Parathyroid adenoma (tissue), 2 donors: Measurements from ENCODE around the gene AP1G1.

ENCODE experiments used
- H2AFZ ChIP-seq: fragments of 300-600 bp; sonication (generic); one replicate; pipeline ENCODE4 v1.7.0; 2017; ENCODE audit warnings: antibody characterized with exemption, mild to moderate bottlenecking
- H3K27ac ChIP-seq: fragments of 300-600 bp; sonication (generic); one replicate; pipeline ENCODE4 v1.7.0; 2017
- H3K27me3 ChIP-seq: fragments of 300-600 bp; sonication (generic); one replicate; pipeline ENCODE4 v1.7.0; 2017; ENCODE audit warnings: low read length; ENCODE audit not compliant: control insufficient read depth, insufficient read depth
- H3K36me3 ChIP-seq: fragments of 300-600 bp; sonication (generic); one replicate; pipeline ENCODE4 v1.7.0; 2017; ENCODE audit warnings: low read length; ENCODE audit not compliant: control insufficient read depth, insufficient read depth
- H3K4me1 ChIP-seq: fragments of 300-600 bp; sonication (generic); one replicate; pipeline ENCODE4 v1.7.0; 2017; ENCODE audit warnings: control low read depth
- H3K4me2 ChIP-seq: fragments of 300-600 bp; sonication (generic); one replicate; pipeline ENCODE4 v1.7.0; 2017; ENCODE audit warnings: low read length
- H3K4me3 ChIP-seq: fragments of 300-600 bp; sonication (generic); one replicate; pipeline ENCODE4 v1.7.0; 2017; ENCODE audit warnings: low read depth, low read length
- H3K79me2 ChIP-seq: fragments of 300-600 bp; sonication (generic); one replicate; pipeline ENCODE4 v1.7.0; 2017; ENCODE audit warnings: control low read depth
- H3K9ac ChIP-seq: fragments of 300-600 bp; sonication (generic); one replicate; pipeline ENCODE4 v1.7.0; 2017; ENCODE audit warnings: mild to moderate bottlenecking
- H3K9me3 ChIP-seq: fragments of 300-600 bp; sonication (generic); one replicate; pipeline ENCODE4 v1.7.0; 2017; ENCODE audit warnings: low read length; ENCODE audit not compliant: control insufficient read depth
- TF ChIP-seq, protein P1 (sequence below): fragments of 300-600 bp; sonication (generic); IDR thresholded peaks from one replicate; pipeline ENCODE4 v1.7.0; 2017; ENCODE audit warnings: antibody characterized with exemption, mild to moderate bottlenecking
- donor health status: primary hyperparathyroidism.

AP1G1 gene

DNA sequence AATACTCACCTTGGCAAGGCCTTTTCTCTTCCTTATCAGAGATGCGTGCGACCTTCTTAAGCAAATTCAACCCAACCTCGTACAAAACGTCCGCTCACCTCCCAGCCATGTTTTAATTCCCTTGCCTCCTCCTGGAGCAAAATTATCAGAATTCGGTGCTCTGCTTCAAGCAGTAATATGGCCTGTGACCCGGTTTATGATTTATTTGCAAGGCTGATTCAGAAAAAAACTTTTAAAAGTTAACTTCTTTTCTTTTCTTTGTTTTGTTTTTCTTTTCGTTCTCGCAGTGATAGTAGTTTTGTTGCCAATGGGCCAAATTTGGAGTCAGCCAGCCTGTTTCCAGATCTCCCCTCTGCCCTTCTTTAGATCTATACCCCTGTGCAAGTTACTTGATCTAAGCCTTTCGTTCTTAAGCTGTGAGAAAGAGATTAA lies 84.3 kb downstream of the AP1G1 start, which contains the start of gene PHLPP2:
Gene PHLPP2 (minus strand): TSS at position 382 of the 432 bp plus-strand sequence. CDS start 9,906 bp downstream, outside the sequence.
- H3K27me3 ChIP-seq, result no peaks in the 10 kb centered on the region
- H3K4me1 ChIP-seq, result peaks cover 6% of the 10 kb centered on the region
- no peak within 1 kb of the TSS for H3K9ac ChIP-seq
- peak within 1 kb of the TSS; percentile 56 for H3K4me2 ChIP-seq
- H3K9me3 ChIP-seq, result no peaks in the 10 kb centered on the region
- peak within 1 kb of the TSS; percentile 86 for H2AFZ ChIP-seq
- peaks cover 11% of the 10 kb centered on the region for H3K79me2 ChIP-seq
- no peaks in the 10 kb centered on the region for H3K36me3 ChIP-seq
- H3K4me3 ChIP-seq, result peak within 1 kb of the TSS; percentile 49
- H3K27ac ChIP-seq, result peak within 1 kb of the TSS; percentile 63
- TF ChIP-seq, protein P1, sequence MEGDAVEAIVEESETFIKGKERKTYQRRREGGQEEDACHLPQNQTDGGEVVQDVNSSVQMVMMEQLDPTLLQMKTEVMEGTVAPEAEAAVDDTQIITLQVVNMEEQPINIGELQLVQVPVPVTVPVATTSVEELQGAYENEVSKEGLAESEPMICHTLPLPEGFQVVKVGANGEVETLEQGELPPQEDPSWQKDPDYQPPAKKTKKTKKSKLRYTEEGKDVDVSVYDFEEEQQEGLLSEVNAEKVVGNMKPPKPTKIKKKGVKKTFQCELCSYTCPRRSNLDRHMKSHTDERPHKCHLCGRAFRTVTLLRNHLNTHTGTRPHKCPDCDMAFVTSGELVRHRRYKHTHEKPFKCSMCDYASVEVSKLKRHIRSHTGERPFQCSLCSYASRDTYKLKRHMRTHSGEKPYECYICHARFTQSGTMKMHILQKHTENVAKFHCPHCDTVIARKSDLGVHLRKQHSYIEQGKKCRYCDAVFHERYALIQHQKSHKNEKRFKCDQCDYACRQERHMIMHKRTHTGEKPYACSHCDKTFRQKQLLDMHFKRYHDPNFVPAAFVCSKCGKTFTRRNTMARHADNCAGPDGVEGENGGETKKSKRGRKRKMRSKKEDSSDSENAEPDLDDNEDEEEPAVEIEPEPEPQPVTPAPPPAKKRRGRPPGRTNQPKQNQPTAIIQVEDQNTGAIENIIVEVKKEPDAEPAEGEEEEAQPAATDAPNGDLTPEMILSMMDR, result no peak

DNA sequence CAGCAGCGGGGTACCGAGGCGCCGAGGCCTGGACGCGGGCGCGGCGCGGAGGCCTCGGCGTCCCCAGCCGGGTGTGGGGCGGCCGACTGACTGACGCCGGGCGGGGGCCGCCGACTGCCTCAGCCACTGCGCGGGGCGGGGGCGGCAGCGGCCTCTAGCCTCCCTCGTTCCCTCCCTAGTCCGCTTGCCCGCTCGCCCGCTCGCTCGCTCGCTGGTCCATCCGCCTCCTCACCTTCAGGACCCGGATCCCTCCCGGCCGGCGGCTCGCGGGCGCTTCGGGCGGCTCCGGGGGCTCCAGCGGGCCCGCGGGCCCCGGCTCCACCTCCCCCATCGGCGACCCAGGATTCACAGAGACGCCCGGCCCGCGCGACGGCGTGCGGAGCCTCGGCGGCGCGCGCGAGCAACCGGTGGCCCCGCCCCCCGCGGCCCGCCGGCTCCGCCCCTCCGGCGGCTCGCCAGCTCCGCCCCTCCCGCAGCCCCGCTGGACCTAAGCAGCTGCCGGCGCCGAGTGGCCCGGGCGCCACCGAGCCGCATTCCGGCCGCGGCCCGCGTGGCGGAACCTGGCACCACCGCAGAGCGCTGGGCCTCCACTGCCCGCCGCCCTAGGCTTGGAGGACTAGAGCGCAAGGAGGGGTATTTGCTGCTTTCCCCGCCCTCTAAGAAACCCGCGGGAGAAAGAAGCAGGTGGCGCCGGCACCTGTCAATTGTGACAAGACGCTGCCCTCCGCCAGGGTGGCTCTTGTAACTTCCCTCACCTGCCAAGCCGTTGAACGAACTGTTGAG lies 84.9 kb downstream of the AP1G1 start:
- H3K9ac ChIP-seq, result no peak overlapping the region
- peak overlapping the region; percentile 49 for H3K4me3 ChIP-seq
- peak overlapping the region; percentile 56 for H3K4me2 ChIP-seq
- H3K36me3 ChIP-seq, result no peaks in the 10 kb centered on the region
- peaks cover 17% of the 10 kb centered on the region for H3K79me2 ChIP-seq
- TF ChIP-seq, protein P1, result no peak
- H2AFZ ChIP-seq, result peak overlapping the region; percentile 86
- H3K27me3 ChIP-seq, result no peaks in the 10 kb centered on the region
- H3K9me3 ChIP-seq, result no peaks in the 10 kb centered on the region
- H3K4me1 ChIP-seq, result peaks cover 6% of the 10 kb centered on the region
- H3K27ac ChIP-seq, result peak overlapping the region; percentile 63

DNA sequence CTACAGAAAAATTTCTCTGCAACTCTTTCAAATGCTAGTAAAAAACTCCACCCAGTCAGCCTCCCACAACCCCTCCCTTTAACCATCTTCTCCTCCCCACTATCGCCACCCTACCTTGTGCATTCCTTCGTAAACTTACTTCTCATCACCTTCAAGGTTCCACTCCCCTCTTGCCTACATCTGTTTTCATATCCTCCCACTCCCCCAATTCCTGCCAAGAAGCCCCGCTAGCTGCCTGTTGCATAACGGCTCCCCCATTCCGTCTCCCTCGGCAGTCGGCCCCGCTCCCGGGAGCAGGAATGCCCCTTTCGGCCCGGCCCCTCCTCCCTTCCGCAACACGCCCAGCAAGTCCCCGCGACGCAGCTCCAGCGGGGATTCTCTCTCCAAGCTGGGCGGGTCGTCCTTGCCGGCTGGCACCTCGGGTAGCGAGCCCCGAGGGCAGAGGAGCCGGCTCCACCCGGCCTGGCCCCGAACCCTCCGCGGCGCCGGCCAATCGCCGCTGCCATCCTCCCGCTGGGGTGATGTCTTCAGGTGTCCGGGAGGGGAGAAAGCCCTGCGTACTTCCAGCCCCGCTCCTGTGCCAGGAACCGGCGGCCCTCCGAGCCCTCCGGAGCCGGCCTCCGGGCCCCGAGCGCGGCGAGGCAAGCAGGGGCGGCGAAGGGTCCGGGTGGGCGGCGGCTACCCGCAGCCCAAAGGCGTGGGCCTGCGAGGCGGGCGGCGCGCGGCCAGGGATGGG lies 85.7 kb downstream of the AP1G1 start:
- Histone ChIP-seq H3K4me1 (peaks cover 6% of the 10 kb centered on the region), H2AFZ (peak overlapping the region; percentile 89), H3K4me2 (peak overlapping the region; percentile 56), H3K36me3 (no peaks in the 10 kb centered on the region), H3K27ac (peak overlapping the region; percentile 74), H3K4me3 (peak overlapping the region; percentile 81), H3K9ac (peak overlapping the region; percentile 56), H3K27me3 (no peaks in the 10 kb centered on the region), H3K79me2 (peaks cover 23% of the 10 kb centered on the region), H3K9me3 (no peaks in the 10 kb centered on the region)
- TF ChIP-seq, protein P1, result no peak

DNA sequence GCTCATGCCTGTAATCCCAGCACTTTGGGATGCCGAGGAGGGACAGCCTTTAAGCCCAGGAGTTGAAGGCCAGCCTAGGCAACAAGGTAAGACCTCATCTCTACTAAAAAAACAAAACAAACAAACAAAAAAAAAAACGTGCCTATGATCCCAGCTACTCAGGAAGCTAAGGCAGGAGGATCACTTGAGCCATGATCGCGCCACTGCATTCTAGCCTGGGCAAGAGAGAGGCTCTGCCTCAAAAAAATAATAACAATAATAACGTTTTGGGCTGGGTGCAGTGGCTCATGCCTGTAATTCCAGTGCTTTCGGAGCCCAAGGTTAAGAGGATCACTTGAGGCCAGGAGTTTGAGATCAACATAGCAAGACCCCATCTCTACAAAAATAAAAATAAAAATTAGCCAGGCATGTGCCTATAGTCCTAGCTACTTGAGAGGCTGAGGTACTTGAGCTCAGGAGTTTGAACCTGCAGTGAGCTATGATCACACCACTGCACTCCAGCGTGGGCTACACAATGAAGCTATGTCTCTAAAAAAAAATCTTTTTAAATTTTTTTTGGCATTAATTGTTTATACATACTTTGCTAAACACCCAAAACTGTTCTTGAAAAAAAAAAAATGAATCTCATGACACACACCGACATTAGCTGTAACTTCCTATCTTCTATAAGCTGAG lies 87.4 kb downstream of the AP1G1 start:
- Histone ChIP-seq H3K27me3 (no peaks in the 10 kb centered on the region), H3K4me1 (peaks cover 6% of the 10 kb centered on the region), H2AFZ (no peak overlapping the region), H3K9me3 (no peaks in the 10 kb centered on the region), H3K36me3 (no peaks in the 10 kb centered on the region), H3K79me2 (peaks cover 25% of the 10 kb centered on the region), H3K4me3 (no peak overlapping the region), H3K9ac (no peak overlapping the region), H3K27ac (no peak overlapping the region), H3K4me2 (no peak overlapping the region)
- TF ChIP-seq, protein P1, result no peak
